Central memory CD4-positive, alpha-beta T cell (primary cell): ENCODE data around the gene ACOT9.
"Not testable (repeated sequence)": the region's sequence is repeated elsewhere in the genome, so short reads cannot be mapped to it uniquely, and the experiment has no call there.

Experiments
- DNase-seq: peaks from one replicate; pipeline ENCODE4 v3.0.0; 2022

The ACOT9 gene

GRCh38 chrX:23694606-23695005 lies 48.5 kb downstream of the ACOT9 start:
- DNase-seq, result peak; percentile 15

GRCh38 chrX:23692166-23692565 lies 50.9 kb downstream of the ACOT9 start:
- no peak for DNase-seq

- not testable (repeated sequence) for DNase-seq
These were observed 66.6 kb downstream of the ACOT9 start for GRCh38 chrX:23676486-23676885.

GRCh38 chrX:23673108-23673507 lies 70.0 kb downstream of the ACOT9 start:
- DNase-seq, result no peak

- DNase-seq, result no peak
These were observed 72.5 kb downstream of the ACOT9 start for GRCh38 chrX:23670528-23670927.

- no peak for DNase-seq
These were observed 74.7 kb downstream of the ACOT9 start for GRCh38 chrX:23668335-23668734.

- DNase-seq, result peak; percentile 64
These were observed 75.6 kb downstream of the ACOT9 start, which contains the start of gene PRDX4 for GRCh38 chrX:23667239-23668177. PRDX4 (plus strand) TSS chrX:23667493; CDS start chrX:23667571, 78 bp downstream.

GRCh38 chrX:23666282-23666681 lies 76.8 kb downstream of the ACOT9 start:
- DNase-seq, result no peak

- no peak for DNase-seq
These were observed 78.6 kb downstream of the ACOT9 start for GRCh38 chrX:23664496-23664895.

- DNase-seq, result no peak
These were observed 80.2 kb downstream of the ACOT9 start for GRCh38 chrX:23662853-23663252.

GRCh38 chrX:23662187-23662586 lies 80.9 kb downstream of the ACOT9 start:
- DNase-seq, result peak; percentile 22

GRCh38 chrX:23661671-23662070 lies 81.4 kb downstream of the ACOT9 start:
- DNase-seq, result no peak

GRCh38 chrX:23660766-23661132 lies 82.3 kb downstream of the ACOT9 start:
- DNase-seq, result no peak

- not testable (repeated sequence) for DNase-seq
These were observed 82.9 kb downstream of the ACOT9 start for GRCh38 chrX:23660083-23660765.

- no peak for DNase-seq
These were observed 83.7 kb downstream of the ACOT9 start for GRCh38 chrX:23659339-23659738.

GRCh38 chrX:23656684-23657083 lies 86.4 kb downstream of the ACOT9 start:
- no peak for DNase-seq

- no peak for DNase-seq
These were observed 87.0 kb downstream of the ACOT9 start for GRCh38 chrX:23656091-23656490.
